OCI-LY1 (cell line): Measurements from ENCODE around the gene ZNF777.

Source experiments
- CTCF ChIP-seq: fragments of 200-600 bp; sonication (generic), shearing (Covaris generic); IDR thresholded peaks from 2 replicates; pipeline ENCODE4 v1.5.1; 2017; ENCODE audit warnings: mild to moderate bottlenecking, antibody characterized with exemption, low read length, moderate library complexity, mixed read lengths
- EZH2 ChIP-seq: fragments of 200-600 bp; sonication (generic), shearing (Covaris generic); IDR thresholded peaks from 2 replicates; pipeline ENCODE4 v1.8.0; 2017; ENCODE audit warnings: borderline replicate concordance, mixed run types, mild to moderate bottlenecking, antibody characterized with exemption, low read length, moderate library complexity, mixed read lengths

GRCh38 chr7:149398195-149398820 is 62.6 kb downstream of the ZNF777 start:
- TF ChIP-seq CTCF: no peak
- no peak for TF ChIP-seq EZH2
